Activated T-helper 1 cell treated with anti-CD3 and anti-CD28 coated beads, Interleukin-12 subunit alpha, Interleukin-12 subunit beta, Interleukin-2, Interleukin-4 antibody, amounts not matched to agents 30 ng/mL and 10 ng/mL and 1 ng/mL, durations not matched to agents 14 hours and 24 hours and 36 hours (primary cell): ENCODE measurements around the gene KRTAP10-2. TPM values are rescaled to one million over a fixed set of nuclear protein-coding genes. Genes with fewer than 3 reads are reported as not detected.
"Not testable (repeated sequence)": the region's sequence is repeated elsewhere in the genome, so short reads cannot be mapped to it uniquely, and the experiment has no call there.

Experiments
- DNase-seq: peaks from one replicate; pipeline ENCODE4 v3.0.0; 2021; ENCODE audit warnings: low spot score
- H3K27ac Mint-ChIP-seq: one replicate; pipeline ENCODE4 v1.8.0; 2021; ENCODE audit warnings: mild to moderate bottlenecking, mixed read lengths
- H3K27me3 Mint-ChIP-seq: one replicate; pipeline ENCODE4 v1.8.0; 2022; ENCODE audit warnings: mild to moderate bottlenecking, moderate library complexity, mixed read lengths; ENCODE audit not compliant: insufficient read depth
- H3K36me3 Mint-ChIP-seq: one replicate; pipeline ENCODE4 v1.8.0; 2021; ENCODE audit warnings: low read depth, mixed read lengths
- H3K4me1 Mint-ChIP-seq: one replicate; pipeline ENCODE4 v1.8.0; 2021; ENCODE audit warnings: low read depth, mixed read lengths
- H3K4me3 Mint-ChIP-seq: one replicate; pipeline ENCODE4 v1.8.0; 2021; ENCODE audit warnings: mild to moderate bottlenecking, moderate library complexity, mixed read lengths
- H3K9me3 Mint-ChIP-seq: one replicate; pipeline ENCODE4 v1.8.0; 2021; ENCODE audit warnings: mixed read lengths
- intact Hi-C: fragments of 100-400 bp; cut with micrococcal nuclease; formaldehyde crosslinking; loops from one replicate; pipeline ENCODE4 v1.15.1; 2024
- total RNA-seq: library from RNA; stranded (reverse); gene quantifications from 2 replicates; pipeline ENCODE4 v1.2.3, GENCODE V29; 2022

KRTAP10-2 gene
- total RNA-seq, 1 donor from 2014 or later = not detected

DNA sequence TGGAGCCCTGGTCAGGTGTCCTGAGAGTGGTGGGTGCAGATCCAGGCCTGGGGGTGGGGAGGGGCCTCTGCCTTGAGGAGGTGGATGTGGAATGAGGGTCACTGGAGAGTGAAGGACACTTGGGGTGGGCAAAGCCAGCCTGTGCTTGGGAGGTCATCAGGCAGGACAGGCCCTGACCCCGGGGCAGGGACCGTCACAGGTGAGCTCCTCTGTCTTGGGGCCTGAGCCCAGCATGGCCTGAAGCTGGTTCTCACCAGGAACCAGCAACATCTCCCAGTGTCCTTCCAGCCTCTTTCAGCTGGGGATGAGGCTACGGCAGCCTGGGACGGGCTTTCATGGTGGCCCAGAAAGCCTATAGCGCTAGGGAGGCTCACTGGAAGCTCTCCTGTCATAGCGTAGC, 831 bp upstream of the KRTAP10-2 start:
- peaks cover 3% of the 10 kb centered on the region for H3K27me3 Mint-ChIP-seq
- DNase-seq = no peak
- H3K27ac Mint-ChIP-seq = no peak overlapping the region
- no peak overlapping the region for H3K4me3 Mint-ChIP-seq
- H3K36me3 Mint-ChIP-seq = peaks cover 6% of the 10 kb centered on the region
- intact Hi-C loops = no loop called here
- H3K9me3 Mint-ChIP-seq = peaks cover 7% of the 10 kb centered on the region
- H3K4me1 Mint-ChIP-seq = peaks cover 8% of the 10 kb centered on the region

GRCh38 chr21:44550807-44551206, 498 bp downstream of the KRTAP10-2 start:
- H3K27me3 Mint-ChIP-seq = peaks cover 3% of the 10 kb centered on the region
- intact Hi-C loops = no loop called here
- H3K9me3 Mint-ChIP-seq = peaks cover 19% of the 10 kb centered on the region
- no peak for DNase-seq
- peaks cover 10% of the 10 kb centered on the region for H3K36me3 Mint-ChIP-seq
- H3K4me3 Mint-ChIP-seq = no peak overlapping the region
- no peak overlapping the region for H3K27ac Mint-ChIP-seq
- peaks cover 11% of the 10 kb centered on the region for H3K4me1 Mint-ChIP-seq

DNA sequence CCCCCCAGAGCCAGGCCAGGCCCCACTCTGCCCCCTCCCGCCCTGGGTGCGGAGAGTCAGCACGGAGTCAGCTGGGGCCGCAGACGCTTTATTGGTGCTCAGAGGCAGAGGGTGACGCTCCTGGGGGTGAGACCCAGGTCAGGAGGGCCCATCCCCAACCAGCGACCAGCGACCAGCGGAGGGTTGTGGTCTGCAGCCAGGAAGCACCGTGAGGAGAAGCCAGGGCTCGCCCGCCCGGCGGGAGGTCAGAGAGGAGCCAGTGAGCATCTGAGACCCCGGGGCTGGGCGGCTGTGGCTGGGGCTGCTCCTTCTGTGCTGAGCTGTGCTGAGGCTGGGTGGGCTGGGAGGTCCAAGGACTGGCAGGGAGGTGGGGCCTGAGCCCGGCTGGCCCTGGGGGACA, 1.0 kb downstream of the KRTAP10-2 start:
- H3K27me3 Mint-ChIP-seq, intact Hi-C loops, DNase-seq, H3K4me3 Mint-ChIP-seq, H3K27ac Mint-ChIP-seq: not testable (repeated sequence)
- Mint-ChIP-seq H3K36me3 (peaks cover 10% of the 10 kb centered on the region), H3K4me1 (peaks cover 11% of the 10 kb centered on the region), H3K9me3 (peaks cover 25% of the 10 kb centered on the region)

- DNase-seq = no peak
Observed at GRCh38 chr21:44549525-44550211, 1.6 kb downstream of the KRTAP10-2 start.

GRCh38 chr21:44548922-44549321, 2.4 kb downstream of the KRTAP10-2 start:
- Mint-ChIP-seq H3K27ac (no peak overlapping the region), H3K36me3 (peaks cover 10% of the 10 kb centered on the region), H3K4me1 (peaks cover 11% of the 10 kb centered on the region), H3K9me3 (peaks cover 25% of the 10 kb centered on the region), H3K27me3 (no peaks in the 10 kb centered on the region), H3K4me3 (no peak overlapping the region)
- intact Hi-C loops = no loop called here
- no peak for DNase-seq

More at GRCh38 chr21:44549525-44550211, 1.6 kb downstream of the KRTAP10-2 start:
- intact Hi-C loops = no loop called here
- Mint-ChIP-seq H3K4me3 (no peak overlapping the region), H3K36me3 (peaks cover 10% of the 10 kb centered on the region), H3K4me1 (peaks cover 11% of the 10 kb centered on the region), H3K27me3 (no peaks in the 10 kb centered on the region), H3K27ac (no peak overlapping the region), H3K9me3 (peaks cover 25% of the 10 kb centered on the region)

DNA sequence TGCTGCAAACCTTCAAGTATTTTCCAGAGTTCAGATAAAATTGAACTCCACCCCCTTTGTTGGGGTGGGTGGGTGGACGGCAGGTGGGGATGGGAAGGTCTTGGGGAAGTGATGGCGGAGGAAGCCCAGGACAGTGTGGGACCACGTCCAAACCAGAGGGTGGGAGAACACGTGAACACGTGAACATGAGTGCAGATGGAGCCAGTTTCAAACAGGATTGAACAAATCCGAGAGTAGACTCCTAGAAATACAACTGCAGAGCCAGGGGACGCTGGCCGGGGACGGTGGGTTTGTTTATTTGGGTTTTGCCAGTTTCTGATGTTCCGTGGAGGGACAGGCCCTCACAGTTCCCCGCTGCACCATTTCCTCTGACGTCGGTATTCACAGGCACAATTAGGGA, 2.9 kb downstream of the KRTAP10-2 start:
- Mint-ChIP-seq H3K4me3 (peak overlapping the region; percentile 16), H3K27ac (no peak overlapping the region), H3K9me3 (peaks cover 25% of the 10 kb centered on the region), H3K27me3 (no peaks in the 10 kb centered on the region), H3K36me3 (peaks cover 10% of the 10 kb centered on the region), H3K4me1 (peaks cover 11% of the 10 kb centered on the region)
- intact Hi-C loops = no loop called here
- no peak for DNase-seq

DNA sequence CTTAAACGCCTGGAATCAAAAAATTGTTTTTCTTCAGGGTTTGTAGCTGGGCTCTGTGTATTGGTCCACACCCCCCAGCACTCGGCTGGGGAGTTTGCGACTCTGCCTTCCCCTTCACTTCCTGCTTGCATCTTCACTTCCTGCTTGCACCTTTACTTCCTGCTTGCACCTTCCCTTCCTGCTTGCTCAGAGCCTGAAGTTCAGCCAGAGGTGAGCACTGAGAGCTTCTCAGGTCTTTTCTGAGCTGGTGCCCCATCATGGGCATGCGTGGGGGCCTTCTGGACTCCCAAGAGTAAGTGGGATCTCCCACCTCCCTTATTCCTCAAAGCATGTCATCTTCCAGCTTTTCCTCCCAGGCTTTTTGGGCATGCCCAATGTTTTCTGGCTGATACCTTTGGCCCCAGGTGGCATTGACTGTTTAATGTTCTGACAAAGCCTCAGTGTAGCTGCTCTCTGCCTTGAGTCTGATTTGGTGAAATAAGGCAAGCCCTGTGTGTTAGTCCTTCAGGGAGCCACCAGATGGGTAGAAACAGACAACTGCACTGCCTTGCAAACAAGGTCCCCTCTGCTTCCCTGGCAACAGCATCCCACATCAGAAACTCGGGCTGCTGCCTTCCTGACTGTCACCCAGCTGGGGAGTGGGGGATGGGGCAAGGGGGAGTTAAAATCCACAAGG, 3.5 kb downstream of the KRTAP10-2 start:
- Mint-ChIP-seq H3K36me3 (peaks cover 10% of the 10 kb centered on the region), H3K4me3 (peak overlapping the region; percentile 61), H3K27me3 (no peaks in the 10 kb centered on the region), H3K27ac (peak overlapping the region; percentile 70), H3K9me3 (peaks cover 25% of the 10 kb centered on the region), H3K4me1 (peaks cover 11% of the 10 kb centered on the region)
- DNase-seq = no peak
- intact Hi-C loops = no loop called here

DNA sequence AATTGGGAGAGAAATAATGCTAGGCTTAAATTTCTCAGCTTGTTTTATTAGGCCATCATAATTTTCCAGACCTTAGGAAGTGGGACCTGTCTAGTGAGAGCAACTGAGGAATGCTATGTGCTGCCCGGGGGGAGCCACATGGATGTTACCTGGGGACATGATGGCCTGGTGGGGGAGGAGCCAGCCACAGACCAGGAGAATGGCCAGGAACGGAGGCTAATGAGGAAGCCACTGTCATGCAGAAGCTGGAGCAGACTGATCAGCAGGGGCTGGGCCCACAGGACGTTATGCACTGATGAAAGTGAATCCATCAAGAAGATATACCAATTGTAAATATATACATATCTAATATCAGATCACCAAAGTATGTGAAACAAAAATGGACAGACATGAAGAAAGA, 6.7 kb downstream of the KRTAP10-2 start:
- H3K4me3 Mint-ChIP-seq = no peak overlapping the region
- H3K27me3 Mint-ChIP-seq = peaks cover 2% of the 10 kb centered on the region
- no peak overlapping the region for H3K27ac Mint-ChIP-seq
- DNase-seq = no peak
- H3K4me1 Mint-ChIP-seq = peaks cover 11% of the 10 kb centered on the region
- intact Hi-C loops = no loop called here
- H3K9me3 Mint-ChIP-seq = peaks cover 25% of the 10 kb centered on the region
- H3K36me3 Mint-ChIP-seq = peaks cover 10% of the 10 kb centered on the region

DNA sequence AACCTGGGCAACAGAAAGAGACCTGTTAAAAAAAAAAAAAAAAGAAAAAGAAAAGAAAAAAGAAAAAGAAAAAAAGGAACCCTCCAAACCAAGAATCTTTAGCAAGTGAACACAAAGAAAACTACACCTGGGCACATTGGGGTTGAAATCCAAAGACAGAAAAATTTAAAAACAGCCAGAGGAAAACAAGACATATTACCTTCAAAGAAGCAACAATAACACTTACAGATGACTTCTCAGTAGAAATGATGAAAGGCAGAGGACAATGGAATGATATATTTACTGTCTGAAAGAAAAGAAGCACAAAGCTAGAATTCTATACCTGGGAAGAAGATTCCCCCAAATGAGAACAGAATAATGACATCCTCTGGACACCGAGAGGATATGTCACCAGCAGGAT, 8.6 kb downstream of the KRTAP10-2 start:
- no peak overlapping the region for H3K4me3 Mint-ChIP-seq
- DNase-seq = no peak
- intact Hi-C loops = no loop called here
- H3K9me3 Mint-ChIP-seq = peaks cover 24% of the 10 kb centered on the region
- peaks cover 10% of the 10 kb centered on the region for H3K36me3 Mint-ChIP-seq
- H3K27me3 Mint-ChIP-seq = peaks cover 5% of the 10 kb centered on the region
- H3K27ac Mint-ChIP-seq = no peak overlapping the region
- peaks cover 9% of the 10 kb centered on the region for H3K4me1 Mint-ChIP-seq

GRCh38 chr21:44540741-44541288, 10.5 kb downstream of the KRTAP10-2 start:
- intact Hi-C loops = no loop called here
- no peak for DNase-seq
- no peak overlapping the region for H3K4me3 Mint-ChIP-seq

GRCh38 chr21:44539991-44540666, 11.2 kb downstream of the KRTAP10-2 start, which contains the start of gene KRTAP10-1:
KRTAP10-1 (minus strand) TSS chr21:44540195; CDS start chr21:44540150, 45 bp downstream.
- intact Hi-C loops = no loop called here
- Mint-ChIP-seq H3K27ac (no peak within 1 kb of the TSS), H3K9me3 (no peaks in the 10 kb centered on the region), H3K4me1 (no peaks in the 10 kb centered on the region), H3K36me3 (no peaks in the 10 kb centered on the region), H3K4me3 (no peak within 1 kb of the TSS), H3K27me3 (peaks cover 5% of the 10 kb centered on the region)
- no peak for DNase-seq

More at GRCh38 chr21:44540741-44541288, 10.5 kb downstream of the KRTAP10-2 start:
- H3K4me1 Mint-ChIP-seq = no peaks in the 10 kb centered on the region
- no peak overlapping the region for H3K27ac Mint-ChIP-seq
- H3K27me3 Mint-ChIP-seq = peaks cover 5% of the 10 kb centered on the region
- peaks cover 6% of the 10 kb centered on the region for H3K9me3 Mint-ChIP-seq
- H3K36me3 Mint-ChIP-seq = no peaks in the 10 kb centered on the region

- Mint-ChIP-seq H3K36me3 (no peaks in the 10 kb centered on the region), H3K4me3 (no peak overlapping the region), H3K9me3 (no peaks in the 10 kb centered on the region)
Observed at GRCh38 chr21:44539046-44539445, 12.3 kb downstream of the KRTAP10-2 start.

More at GRCh38 chr21:44539046-44539445, 12.3 kb downstream of the KRTAP10-2 start:
- no peak for DNase-seq
- H3K27me3 Mint-ChIP-seq = peaks cover 5% of the 10 kb centered on the region
- intact Hi-C loops = no loop called here
- no peaks in the 10 kb centered on the region for H3K4me1 Mint-ChIP-seq
- no peak overlapping the region for H3K27ac Mint-ChIP-seq
